ENCODE results near the gene MAP4K4.

GRCh38 chr2:101658387-101658786, 39.1 kb upstream of the MAP4K4 start:
- no peak for TF ChIP-seq CTCF (IDR thresholded peaks at IDR 0.05)
- TF ChIP-seq POLR2A (IDR thresholded peaks at IDR 0.05), result no peak

Data from lower leg skin (tissue), 3 donors.